Stimulated activated CD8-positive, alpha-beta memory T cell treated with anti-CD3 and anti-CD28 coated beads, Interleukin-7, amount 100 ng/mL, for 48 hours (primary cell): ENCODE data around the gene PPP6R2.
A peak's percentile ranks its signal among the peaks of the same experiment; 100 is the strongest.
"Not testable (repeated sequence)": the region's sequence is repeated elsewhere in the genome, so short reads cannot be mapped to it uniquely, and the experiment has no call there.

Experiments used
- DNase-seq, 2 donors: peaks; one replicate each; pipeline ENCODE4 v3.0.0-alpha.2; 2020; ENCODE audit warnings: low read depth in 1 of 2; ENCODE audit errors: extremely low read depth in 1 of 2

Gene PPP6R2

DNA sequence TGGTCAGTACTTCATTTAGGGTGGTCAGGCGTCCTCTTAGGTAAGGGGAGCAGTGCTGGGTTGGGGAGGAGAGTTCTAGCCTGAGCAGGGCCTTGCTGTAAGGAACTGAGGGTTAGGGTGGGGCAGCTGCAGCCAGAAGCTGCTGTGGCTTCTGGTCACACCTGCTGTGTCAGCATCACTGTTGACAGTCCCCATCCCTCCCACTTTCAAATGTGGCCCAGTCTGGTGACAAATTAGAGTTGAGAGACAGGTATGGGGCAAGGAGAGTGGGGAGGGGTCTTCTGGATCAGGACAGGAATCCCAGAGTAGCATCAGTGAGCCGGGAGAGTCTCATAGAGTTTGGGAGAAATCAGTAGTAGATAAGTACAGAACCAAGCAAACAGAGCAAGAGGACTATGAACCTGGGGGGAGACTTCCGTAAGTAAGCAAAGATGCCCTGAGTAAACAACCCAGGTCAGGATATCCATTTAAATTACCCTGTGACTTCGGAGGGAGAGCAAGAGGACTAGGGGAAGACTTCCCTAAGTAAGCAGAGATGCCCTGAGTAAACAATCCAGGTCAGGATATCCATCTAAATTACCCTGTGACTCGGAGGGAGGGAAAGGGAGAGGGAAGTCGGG, 53.7 kb downstream of the PPP6R2 start:
- no peak for DNase-seq

DNA sequence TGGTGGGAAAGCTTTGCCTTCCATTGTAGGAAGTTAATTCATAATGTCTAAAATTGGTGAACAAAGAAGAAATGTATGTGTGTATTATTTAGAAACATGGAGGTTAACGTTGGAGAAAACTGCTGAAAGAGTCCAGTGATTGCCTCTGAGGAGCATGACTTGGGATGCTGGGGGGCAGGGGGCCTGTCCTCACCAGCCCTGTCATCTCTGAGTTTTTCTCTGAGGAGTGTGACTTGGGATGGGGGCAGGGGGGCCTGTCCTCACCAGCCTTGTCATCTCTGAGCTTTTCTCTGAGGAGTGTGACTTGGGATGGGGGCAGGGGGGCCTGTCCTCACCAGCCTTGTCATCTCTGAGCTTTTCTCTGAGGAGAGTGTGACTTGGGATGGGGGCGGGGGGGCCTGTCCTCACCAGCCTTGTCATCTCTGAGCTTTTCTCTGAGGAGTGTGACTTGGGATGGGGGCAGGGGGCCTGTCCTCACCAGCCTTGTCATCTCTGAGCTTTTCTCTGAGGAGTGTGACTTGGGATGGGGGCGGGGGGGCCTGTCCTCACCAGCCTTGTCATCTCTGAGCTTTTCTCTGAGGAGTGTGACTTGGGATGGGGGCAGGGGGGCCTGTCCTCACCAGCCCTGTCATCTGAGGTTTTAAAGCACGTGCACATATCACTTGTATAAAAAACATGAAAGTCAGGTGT, 54.4 kb downstream of the PPP6R2 start:
- DNase-seq: peak in 1 of 2 donors; percentile 19

DNA sequence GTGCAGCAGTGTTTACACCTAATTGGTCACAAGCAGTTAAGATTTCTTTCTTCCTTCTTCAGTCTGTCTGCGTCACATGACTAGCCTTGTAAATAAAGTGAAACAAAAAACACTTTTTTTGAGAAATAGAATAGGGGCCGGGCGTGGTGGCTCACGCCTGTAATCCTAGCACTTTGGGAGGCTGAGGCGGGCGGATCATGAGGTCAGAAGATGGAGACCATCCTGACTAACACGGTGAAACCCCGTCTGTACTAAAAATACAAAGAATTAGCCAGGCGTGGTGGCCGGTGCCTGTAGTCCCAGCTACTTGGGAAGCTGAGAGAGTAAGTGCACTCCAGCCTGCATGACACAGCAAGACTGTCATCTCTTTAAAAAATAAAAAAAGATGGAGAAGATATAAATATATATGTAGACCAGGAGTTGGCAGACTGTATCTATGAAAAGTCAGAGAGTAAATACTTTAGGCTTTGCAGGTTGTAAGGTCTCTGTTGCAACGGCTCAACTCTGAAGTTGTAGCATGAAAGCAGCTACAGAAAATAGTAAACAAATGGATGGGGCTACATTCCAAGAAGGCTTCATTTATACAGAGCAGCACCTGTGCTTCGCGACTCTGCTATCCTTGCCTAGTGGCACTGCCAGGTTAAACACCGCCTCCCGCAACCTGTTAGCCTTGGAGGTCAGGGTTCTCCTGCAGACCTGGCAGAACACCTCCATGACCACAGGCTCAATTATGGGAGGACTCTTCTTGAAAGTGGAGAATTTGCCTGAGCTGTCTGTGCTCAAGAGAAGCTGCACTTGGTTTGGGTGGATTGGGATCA, 55.9 kb downstream of the PPP6R2 start:
- no peak for DNase-seq

DNA sequence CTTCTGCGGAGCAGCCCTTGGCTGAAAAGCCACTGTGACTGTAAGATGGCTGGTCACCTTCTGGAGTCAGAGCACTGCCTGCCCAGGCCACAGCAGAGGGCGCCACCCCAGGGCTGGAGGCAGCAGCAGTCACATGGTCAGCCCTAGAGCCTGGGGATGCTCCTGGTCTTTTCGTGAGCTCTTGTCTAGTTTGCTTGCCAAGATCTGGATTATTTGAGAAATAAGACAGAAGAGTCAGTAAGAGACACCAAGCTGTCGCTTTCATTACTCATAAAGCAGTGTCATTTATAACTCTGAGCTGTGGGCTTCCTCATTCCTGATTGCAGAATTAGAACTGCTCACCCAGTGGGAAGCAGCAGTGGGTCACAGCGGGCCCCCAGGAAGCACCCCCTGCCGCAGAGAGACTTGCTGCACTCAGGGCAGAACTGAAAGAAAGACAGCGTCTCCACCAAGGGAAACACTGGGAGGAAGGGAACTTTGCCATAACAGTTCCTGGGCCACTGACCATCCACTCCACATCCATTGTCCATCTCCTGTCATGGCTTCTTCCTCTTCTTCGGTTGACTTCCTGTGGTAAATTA, 56.7 kb downstream of the PPP6R2 start:
- no peak for DNase-seq

DNA sequence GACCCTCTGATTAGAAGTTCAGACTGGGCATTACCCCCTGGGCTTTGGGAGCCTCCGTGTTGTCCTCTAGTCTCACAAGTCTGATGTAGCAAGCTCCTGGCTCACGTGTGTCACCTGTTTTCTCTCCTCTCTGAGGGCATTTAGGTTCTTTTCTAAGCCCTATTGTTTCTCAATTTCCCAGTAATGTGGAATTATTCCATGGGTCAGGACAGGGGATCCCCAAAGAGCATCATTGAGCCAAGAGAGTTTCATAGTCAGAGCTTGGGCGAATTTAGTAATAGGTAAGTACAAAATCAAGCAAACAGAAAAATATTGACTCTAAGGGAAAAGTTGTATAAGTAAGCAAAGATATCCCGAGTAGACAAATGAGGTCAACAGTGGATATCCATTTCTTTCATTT, 57.3 kb downstream of the PPP6R2 start:
- DNase-seq: no peak

DNA sequence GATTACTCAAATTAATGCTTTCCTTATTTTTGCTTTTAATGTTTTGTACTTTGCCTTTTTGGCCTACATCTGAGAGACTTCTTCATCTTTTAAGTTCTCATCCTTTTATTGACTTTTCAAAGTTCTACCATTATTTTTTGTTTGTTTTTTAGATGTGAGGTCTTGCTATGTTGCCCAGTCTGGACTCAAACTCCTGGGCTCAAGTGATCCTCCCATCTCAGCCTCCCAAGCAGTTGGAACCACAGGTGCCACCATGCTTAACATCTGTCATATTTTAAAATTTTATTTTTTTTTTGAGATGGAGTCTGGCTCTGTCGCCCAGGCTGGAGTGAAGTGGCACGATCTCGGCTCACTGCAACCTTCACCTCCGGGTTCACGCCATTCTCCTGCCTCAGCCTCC, 57.8 kb downstream of the PPP6R2 start:
- DNase-seq: no peak

DNA sequence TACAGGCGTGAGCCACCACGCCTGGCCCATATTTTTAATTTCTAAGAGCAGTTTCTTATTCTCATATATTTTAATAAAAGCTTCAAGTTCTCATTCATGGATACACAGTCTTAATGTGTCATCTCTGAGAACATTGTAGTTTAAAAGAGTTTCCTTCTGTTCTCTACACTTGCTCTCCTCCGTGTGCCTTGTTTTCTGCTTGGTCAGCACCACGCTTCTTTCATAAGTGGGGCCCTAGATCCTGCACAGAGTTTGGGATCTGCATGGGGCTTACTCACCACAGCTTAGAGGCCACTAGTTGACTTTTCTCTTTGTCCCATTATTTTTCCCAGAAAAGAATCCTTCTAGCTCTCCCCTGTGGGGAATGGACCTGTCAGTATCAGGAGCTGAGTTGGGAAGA, 58.8 kb downstream of the PPP6R2 start:
- DNase-seq: no peak

DNA sequence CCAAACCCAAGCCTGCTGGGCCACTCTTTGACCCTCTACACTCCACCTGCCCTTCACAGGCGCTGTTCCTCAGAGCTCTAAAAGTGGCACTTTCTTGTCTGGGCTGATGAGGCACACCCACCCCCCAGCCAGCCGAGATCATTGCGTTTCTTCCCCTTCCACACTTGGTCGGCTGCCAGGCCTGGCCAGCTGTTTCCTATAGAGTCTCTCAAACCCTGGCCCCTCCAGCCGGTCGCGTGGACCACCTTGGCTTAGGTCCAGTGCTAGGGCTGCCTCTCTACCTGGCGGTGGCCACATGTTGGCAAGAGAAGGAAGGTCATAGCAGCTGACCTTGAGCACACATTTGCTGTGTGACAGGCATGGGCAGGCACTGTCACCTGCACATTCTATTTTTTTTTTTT, 60.6 kb downstream of the PPP6R2 start:
- no peak for DNase-seq

DNA sequence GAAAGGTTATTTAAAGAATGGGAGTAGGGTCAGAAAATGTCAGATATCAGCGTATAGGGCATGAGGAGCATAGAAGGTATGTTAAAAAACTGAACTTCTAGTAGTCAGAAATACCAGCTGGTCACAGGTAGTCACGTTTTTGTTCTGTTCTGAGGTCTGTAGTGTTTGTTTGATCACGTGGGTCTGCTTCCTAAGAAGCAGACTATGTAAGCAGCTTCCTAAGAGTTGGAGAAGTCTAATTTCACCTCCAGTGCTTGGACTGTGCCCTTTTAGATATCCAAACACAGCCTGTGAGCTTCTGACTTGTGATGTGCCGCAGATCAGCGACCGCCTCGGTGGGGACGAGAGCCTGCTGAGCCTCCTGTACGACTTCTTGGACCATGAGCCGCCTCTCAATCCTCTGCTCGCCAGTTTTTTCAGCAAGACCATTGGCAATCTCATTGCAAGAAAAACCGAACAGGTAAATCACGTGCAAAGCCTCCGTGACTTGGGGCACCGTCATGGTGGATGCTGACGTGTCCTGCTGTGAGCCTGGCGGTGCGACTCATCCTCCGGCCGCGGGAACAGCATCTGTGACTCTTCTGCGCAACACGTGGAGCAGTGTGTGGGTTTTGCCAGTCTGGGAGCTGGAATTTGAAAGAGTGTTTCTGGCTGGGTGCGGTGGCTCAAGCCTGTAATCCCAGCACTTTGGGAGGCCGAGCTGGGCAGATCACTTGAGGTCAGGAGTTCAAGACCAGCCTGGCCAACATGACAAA, 63.5 kb downstream of the PPP6R2 start:
- DNase-seq: no peak

DNA sequence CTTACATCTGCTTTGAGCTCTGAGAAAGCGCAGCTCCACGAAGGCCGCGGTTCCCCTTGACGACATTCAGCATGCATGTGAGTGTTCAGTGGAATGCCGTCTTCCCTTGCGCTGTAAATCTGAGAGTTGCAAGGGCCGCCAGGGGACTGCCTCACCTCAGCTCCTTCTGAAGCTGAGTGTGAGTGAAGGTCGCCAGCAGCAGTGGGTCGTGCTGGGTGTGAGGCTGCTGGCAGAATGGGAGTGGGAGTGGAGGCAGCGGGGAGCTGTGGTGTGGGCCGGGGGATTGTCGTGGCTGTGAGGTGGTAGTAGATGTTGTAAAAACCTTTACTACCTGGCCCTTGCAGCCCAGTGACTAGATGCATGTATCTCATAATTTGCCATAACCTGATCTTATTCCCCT, 65.2 kb downstream of the PPP6R2 start:
- DNase-seq: no peak

DNA sequence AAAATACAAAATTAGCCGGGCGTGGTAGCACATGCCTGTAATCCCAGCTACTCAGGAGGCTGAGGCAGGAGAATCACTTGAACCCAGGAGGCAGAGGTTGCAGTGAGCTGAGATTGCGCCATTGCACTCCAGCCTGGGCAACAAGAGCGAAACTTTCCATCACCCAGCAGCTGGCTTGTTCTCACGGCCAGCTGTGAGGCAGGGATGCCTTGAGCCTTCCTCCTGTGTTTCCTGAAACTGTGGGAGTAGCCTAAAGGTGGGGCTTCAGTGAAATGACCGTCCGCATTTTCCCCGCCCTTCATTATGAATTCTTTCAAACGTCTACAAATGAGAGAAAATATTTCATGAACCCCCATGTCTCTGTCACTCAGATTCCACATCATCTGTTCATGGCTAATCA, 65.8 kb downstream of the PPP6R2 start:
- DNase-seq: not testable (repeated sequence)

DNA sequence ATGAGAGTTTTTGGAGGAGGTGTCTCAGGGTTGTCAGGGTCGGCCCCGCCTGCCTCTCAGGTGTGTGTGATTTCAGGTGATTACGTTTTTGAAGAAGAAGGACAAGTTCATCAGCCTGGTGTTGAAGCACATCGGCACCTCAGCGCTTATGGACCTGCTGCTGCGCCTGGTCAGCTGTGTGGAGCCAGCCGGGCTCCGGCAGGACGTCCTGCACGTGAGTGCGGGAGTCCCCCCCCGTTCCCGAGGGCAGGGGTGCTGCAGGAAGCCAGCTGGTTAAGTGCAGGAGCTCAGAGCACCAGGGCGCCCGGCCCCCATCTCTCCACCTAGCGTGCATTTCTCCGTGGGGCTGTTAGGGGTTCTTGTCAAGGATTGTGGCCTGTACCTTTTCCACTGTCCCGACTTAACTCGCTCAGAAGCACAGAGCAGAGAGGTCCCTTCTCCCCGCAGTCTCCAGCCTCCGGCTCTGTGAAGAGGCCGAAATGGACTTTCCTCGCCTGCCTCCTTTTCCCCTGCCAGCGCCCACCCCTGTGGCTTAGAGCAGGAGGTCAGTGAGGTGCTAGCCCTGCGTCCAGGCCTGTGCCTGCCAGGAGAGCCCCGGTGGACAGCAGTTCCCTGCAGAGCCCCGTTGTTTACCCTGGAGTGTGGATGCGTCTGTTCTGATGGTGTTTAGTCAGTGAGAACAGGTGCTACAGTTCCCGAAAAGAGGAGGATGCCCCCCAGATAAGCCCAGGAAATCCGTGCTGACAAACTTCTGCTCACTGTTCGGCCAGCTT, 71.5 kb downstream of the PPP6R2 start:
- no peak for DNase-seq

DNA sequence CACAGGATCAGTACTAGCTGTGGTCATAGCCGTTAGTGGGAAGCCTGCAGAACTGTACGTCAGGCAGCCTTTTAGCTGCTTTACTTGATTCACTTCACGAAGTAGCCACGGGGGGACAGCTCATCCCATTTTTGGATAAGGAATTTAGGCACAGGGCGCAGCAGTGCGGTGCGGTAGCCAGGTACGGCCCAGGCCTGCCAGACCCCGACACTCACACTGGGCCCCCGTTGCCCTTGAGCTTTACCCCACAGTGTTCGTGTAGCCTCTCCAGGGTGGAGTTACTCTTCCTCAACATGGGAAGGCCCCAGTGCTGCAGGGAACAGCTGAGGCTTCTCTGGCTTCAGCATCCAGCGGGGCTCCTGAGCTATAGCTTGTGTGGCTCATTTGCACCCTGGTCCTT, 72.3 kb downstream of the PPP6R2 start:
- DNase-seq: no peak

DNA sequence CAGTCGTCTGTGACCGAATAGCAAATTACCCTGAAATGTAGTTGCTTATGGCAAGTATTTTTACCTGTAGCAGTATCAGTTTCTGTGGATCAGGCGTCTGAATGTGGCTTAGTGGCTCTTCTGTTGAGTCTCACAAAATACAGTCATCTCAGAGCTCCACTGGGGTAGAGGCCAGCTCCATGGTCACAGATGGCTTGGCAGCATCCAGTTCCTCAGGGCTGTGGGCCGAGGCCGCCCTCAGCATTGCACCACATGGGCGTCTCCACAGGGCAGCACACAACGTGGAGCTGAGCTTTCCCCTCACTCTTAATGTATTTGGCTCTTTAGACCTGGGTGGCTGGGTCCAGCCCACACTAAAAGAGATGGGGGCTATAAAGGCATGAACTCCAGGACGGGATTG, 73.9 kb downstream of the PPP6R2 start:
- DNase-seq: no peak

DNA sequence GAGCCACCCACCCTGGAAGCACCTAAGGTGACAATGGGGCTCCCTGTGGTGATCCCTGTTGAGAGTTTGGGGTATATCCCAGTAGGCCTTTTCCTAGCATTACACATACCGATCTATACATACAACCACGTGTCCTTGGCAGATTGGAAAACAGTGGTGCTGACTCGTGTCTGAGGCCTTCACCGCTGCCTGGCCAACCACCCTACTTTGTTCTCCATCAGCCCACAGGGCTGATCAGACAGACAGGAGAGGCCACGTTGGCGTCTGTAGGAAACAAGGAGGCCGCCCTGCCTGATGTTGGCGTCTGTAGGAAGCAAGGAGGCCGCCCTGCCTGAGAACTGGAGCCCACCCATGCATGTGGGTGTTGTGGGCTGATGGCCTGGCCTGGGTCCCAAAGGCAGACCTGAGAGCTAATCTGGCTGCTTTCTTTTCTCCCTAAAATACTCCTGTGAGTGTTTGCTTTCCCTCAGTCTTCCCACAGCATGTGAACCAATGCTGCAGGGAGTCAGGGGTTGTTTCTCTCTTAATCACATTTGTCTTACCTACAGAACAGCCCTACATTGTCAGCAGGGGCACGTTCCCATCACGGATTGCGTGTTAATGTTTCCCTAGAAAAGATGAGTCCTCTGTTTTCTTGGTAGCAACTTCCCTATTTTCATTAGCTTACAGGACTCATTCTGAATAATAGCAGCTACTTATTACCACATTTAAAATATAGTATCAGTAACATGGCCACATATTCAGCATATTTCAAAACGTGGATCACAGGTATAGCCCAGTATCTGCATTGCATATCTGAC, 74.5 kb downstream of the PPP6R2 start:
- no peak for DNase-seq

DNA sequence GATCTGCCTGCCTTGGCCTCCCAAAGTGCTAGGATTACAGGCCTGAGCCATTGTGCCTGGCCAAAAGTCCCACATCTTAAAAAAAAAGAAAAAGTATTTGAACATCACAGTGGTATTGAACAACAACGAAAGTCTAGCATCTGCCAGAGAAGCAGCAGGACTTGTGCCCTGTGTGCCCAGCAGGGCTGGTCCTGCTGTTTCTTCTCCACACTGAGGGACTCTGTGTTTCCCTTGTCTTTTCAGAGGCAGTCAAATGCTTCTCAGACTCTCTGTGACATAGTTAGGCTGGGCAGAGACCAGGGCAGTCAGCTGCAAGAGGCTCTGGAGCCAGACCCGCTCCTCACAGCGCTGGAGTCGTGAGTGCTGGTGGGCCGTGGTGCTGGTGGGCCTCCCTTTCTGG, 75.5 kb downstream of the PPP6R2 start:
- no peak for DNase-seq

DNA sequence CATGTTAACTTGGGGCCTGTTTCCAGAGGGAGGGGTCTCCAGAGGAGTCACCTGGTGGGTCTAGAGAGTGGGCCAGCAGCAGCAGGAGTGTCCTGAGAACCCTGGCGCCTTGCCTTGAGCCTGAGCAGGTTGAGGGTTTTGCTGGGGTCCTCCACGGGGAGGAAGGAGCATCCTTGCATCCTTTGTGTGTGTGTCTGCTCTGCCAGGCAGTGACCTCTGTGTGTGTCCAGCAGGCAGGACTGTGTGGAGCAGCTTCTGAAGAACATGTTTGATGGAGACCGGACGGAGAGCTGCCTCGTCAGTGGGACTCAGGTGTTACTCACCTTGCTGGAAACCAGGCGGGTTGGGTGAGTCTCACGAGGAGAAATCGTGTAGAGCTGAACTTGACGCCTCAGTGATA, 76.0 kb downstream of the PPP6R2 start:
- DNase-seq: no peak

DNA sequence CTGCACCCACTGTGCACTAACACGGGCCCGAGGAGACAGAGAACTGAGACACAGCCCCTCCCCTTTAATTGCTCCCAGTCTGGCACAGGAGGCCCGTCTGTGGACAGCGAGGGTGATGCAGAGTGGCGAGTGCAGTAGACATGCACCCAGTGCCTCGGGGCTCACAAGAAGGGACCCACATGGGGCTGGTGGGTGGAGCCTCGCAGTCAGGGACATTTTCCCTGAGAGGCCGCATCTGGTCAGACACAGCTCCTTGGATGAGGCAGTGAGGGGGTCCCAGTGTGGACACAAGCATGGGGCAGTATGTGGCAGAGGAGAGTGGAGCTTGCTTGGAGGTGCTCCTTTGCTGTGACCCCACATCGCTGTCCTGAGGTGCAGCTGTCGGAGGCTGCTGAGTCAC, 76.9 kb downstream of the PPP6R2 start:
- no peak for DNase-seq

DNA sequence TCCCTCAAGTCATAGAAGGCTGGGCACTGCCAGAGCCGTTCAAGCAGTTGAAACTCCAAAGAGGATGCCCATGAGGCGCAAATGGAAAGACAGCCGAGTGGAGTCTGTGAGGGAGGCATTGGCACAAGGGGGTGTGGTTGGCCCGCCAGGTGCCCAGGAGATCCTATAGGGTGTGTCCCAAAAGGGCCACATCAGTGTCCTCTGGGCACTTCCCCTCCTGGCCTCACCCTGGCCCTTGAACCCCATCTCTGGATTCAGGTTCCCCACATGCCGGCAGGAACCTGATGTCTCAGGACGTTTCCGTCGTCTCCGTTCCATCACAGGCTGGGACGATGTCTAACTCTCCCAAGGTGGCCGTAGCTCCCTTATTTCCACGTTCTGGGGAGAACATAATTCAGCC, 77.5 kb downstream of the PPP6R2 start:
- DNase-seq: no peak
